H1 (cell line): ENCODE measurements around the gene FGD4. TPM values are rescaled to one million over a fixed set of nuclear protein-coding genes. Genes with fewer than 3 reads are reported as not detected.

ENCODE experiments used
- CTCF ChIA-PET: fragments of 300-600 bp; sonication (Branson Sonifier 250); formaldehyde crosslinking; loops from one replicate; lab custom pipeline; 2021; ENCODE audit not compliant: partially characterized antibody; lab: Charles Lee
- POLR2A ChIA-PET: fragments of 300-600 bp; sonication (Branson Sonifier 250); formaldehyde crosslinking; loops from one replicate; lab custom pipeline; 2021; ENCODE audit warnings: inconsistent platforms; ENCODE audit not compliant: partially characterized antibody; lab: Charles Lee
- DNase-seq, 2 experiments: peaks; one replicate each; pipeline versions ENCODE4 v3.0.0 to v3.0.0-alpha.2; 2010 to 2022; ENCODE audit warnings: low spot score in 2 of 2, low read depth in 1 of 2, mixed read lengths in 1 of 2
- FAIRE-seq: peaks from 2 replicates; lab custom pipeline; 2011; peaks lifted over from hg19 to GRCh38; lab: Jason Lieb, UNC
- H2AFZ ChIP-seq: 2 replicates; pipeline ENCODE4 v1.8.1; 2012; ENCODE audit warnings: low read length, inconsistent platforms
- H2AK5ac ChIP-seq: 2 replicates; pipeline ENCODE4 v1.6.1; 2013; ENCODE audit warnings: low read depth, low read length
- H2BK120ac ChIP-seq: replicated peaks from 2 replicates; pipeline ENCODE3; 2013; ENCODE audit warnings: low read depth, low read length, inconsistent platforms
- H2BK12ac ChIP-seq: 2 replicates; pipeline ENCODE4 v1.6.1; 2013; ENCODE audit warnings: low read depth, low read length
- H2BK15ac ChIP-seq: 2 replicates; pipeline ENCODE4 v1.6.1; 2013; ENCODE audit warnings: low read length
- H2BK20ac ChIP-seq: 2 replicates; pipeline ENCODE4 v1.6.1; 2013; ENCODE audit warnings: low read length
- H2BK5ac ChIP-seq: 2 replicates; pipeline ENCODE4 v1.6.1; 2013; ENCODE audit warnings: low read depth, low read length
- H3K14ac ChIP-seq: 2 replicates; pipeline ENCODE4 v1.6.1; 2013; ENCODE audit warnings: inconsistent platforms; ENCODE audit not compliant: insufficient read length
- H3K18ac ChIP-seq: 2 replicates; pipeline ENCODE4 v1.6.1; 2013; ENCODE audit warnings: low read length; ENCODE audit errors: extremely low read depth
- H3K23ac ChIP-seq: 2 replicates; pipeline ENCODE4 v1.6.1; 2013; ENCODE audit warnings: inconsistent platforms; ENCODE audit not compliant: insufficient read length
- H3K23me2 ChIP-seq: 2 replicates; pipeline ENCODE4 v1.6.1; 2013; ENCODE audit warnings: low read depth, low read length
- H3K27ac ChIP-seq: 2 replicates; pipeline ENCODE4 v1.6.1; 2011; ENCODE audit warnings: low read depth, low read length, inconsistent platforms
- H3K27me3 ChIP-seq, 4 experiments: replicated peaks in 1 of 4; 1 replicate in 1 of 4; 2 replicates in 3 of 4; pipeline versions ENCODE4 v1.6.1 to v1.8.1; 2011 to 2013; ENCODE audit warnings: low read length in 3 of 4, mild to moderate bottlenecking in 3 of 4, inconsistent platforms in 2 of 4, mixed read lengths in 2 of 4, moderate library complexity in 1 of 4; ENCODE audit not compliant: control insufficient read depth in 3 of 4, insufficient read depth in 3 of 4; ENCODE audit errors: extremely low read depth in 1 of 4
- H3K36me3 ChIP-seq, 4 experiments: 2 replicates each; pipeline versions ENCODE4 v1.6.1 to v1.8.1; 2011 to 2013; ENCODE audit warnings: mild to moderate bottlenecking in 4 of 4, low read length in 3 of 4, moderate library complexity in 2 of 4, control low read depth in 1 of 4, inconsistent platforms in 1 of 4; ENCODE audit not compliant: insufficient read depth in 4 of 4, control insufficient read depth in 2 of 4
- H3K4ac ChIP-seq: replicated peaks from 2 replicates; pipeline ENCODE3; 2013; ENCODE audit warnings: low read length, low read depth, mixed read lengths, inconsistent platforms; ENCODE audit not compliant: insufficient read length
- H3K4me1 ChIP-seq, 4 experiments: replicated peaks in 1 of 4; 1 replicate in 1 of 4; 2 replicates in 3 of 4; pipeline versions ENCODE4 v1.6.1 to v1.8.1; 2011 to 2013; ENCODE audit warnings: low read length in 3 of 4, inconsistent platforms in 2 of 4, mixed read lengths in 1 of 4; ENCODE audit not compliant: insufficient read depth in 4 of 4, control insufficient read depth in 3 of 4
- H3K4me2 ChIP-seq, 2 experiments: 2 replicates each; pipeline versions ENCODE4 v1.6.1 to v1.8.1; 2011 to 2013; ENCODE audit warnings: low read depth in 2 of 2, low read length in 2 of 2, control low read depth in 1 of 2, inconsistent platforms in 1 of 2, mild to moderate bottlenecking in 1 of 2; ENCODE audit not compliant: insufficient read depth in 1 of 2
- H3K4me3 ChIP-seq, 4 experiments: fragments of 200-600, 300-600 bp in 1 of 4; sonication (generic), shearing (Covaris generic), sonication (Bioruptor Twin) in 1 of 4; 2 replicates each; pipeline versions ENCODE4 v1.5.1 to v1.8.1; 2011 to 2016; ENCODE audit warnings: low read length in 4 of 4, low read depth in 3 of 4, control low read depth in 2 of 4, inconsistent platforms in 2 of 4, mild to moderate bottlenecking in 2 of 4, mixed read lengths in 1 of 4, moderate library complexity in 1 of 4; ENCODE audit not compliant: insufficient read depth in 2 of 4; ENCODE audit errors: extremely low read depth in 1 of 4
- H3K56ac ChIP-seq: replicated peaks from 2 replicates; pipeline ENCODE3; 2013; ENCODE audit warnings: low read depth, mild to moderate bottlenecking, mixed read lengths, low read length, inconsistent platforms; ENCODE audit not compliant: insufficient read length
- H3K79me1 ChIP-seq: 2 replicates; pipeline ENCODE4 v1.6.1; 2013; ENCODE audit warnings: low read depth, low read length, control low read depth
- H3K79me2 ChIP-seq, 2 experiments: 2 replicates each; pipeline versions ENCODE4 v1.6.1 to v1.8.1; 2012 to 2013; ENCODE audit warnings: low read length in 2 of 2, mild to moderate bottlenecking in 2 of 2, inconsistent platforms in 1 of 2; ENCODE audit not compliant: insufficient read depth in 2 of 2, control insufficient read depth in 1 of 2
- H3K9ac ChIP-seq, 4 experiments: replicated peaks in 1 of 4; 1 replicate in 1 of 4; 2 replicates in 3 of 4; pipeline versions ENCODE4 v1.6.1 to v1.8.1; 2011 to 2013; ENCODE audit warnings: low read depth in 3 of 4, low read length in 3 of 4, control low read depth in 2 of 4, mild to moderate bottlenecking in 2 of 4, moderate library complexity in 2 of 4, inconsistent platforms in 1 of 4; ENCODE audit errors: extremely low read depth in 1 of 4
- H3K9me3 ChIP-seq, 2 experiments: 2 replicates each; pipeline versions ENCODE4 v1.6.1 to v1.8.1; 2012 to 2013; ENCODE audit warnings: mild to moderate bottlenecking in 2 of 2, moderate library complexity in 2 of 2, control low read depth in 1 of 2, inconsistent platforms in 1 of 2, low read depth in 1 of 2, low read length in 1 of 2, mixed read lengths in 1 of 2; ENCODE audit not compliant: insufficient read depth in 2 of 2
- H4K20me1 ChIP-seq, 2 experiments: replicated peaks in 1 of 2; 2 replicates each; pipeline versions ENCODE3 to v1.8.1; 2011 to 2013; ENCODE audit warnings: inconsistent platforms in 2 of 2, low read length in 2 of 2, mild to moderate bottlenecking in 1 of 2; ENCODE audit not compliant: insufficient read depth in 2 of 2, control insufficient read depth in 1 of 2
- H4K5ac ChIP-seq: 2 replicates; pipeline ENCODE4 v1.6.1; 2013; ENCODE audit warnings: low read length, low read depth, mixed read lengths, inconsistent platforms; ENCODE audit not compliant: insufficient read length
- H4K8ac ChIP-seq: 2 replicates; pipeline ENCODE4 v1.8.0; 2013; ENCODE audit warnings: mild to moderate bottlenecking, moderate library complexity, low read length, inconsistent platforms; ENCODE audit not compliant: insufficient read depth; ENCODE audit errors: extremely low read depth
- H4K91ac ChIP-seq: replicated peaks from 2 replicates; pipeline ENCODE3; 2013; ENCODE audit warnings: low read length, mixed read lengths, inconsistent platforms; ENCODE audit not compliant: insufficient read length
- CREB1 ChIP-seq: IDR thresholded peaks from 2 replicates; pipeline ENCODE4 v1.6.1; 2012; ENCODE audit warnings: inconsistent platforms
- EP300 ChIP-seq, 2 experiments: IDR thresholded peaks; 1 replicate in 1 of 2; 2 replicates in 1 of 2; pipeline ENCODE4 v1.6.1; 2011 to 2012; ENCODE audit warnings: low read depth in 2 of 2, low read length in 2 of 2, mild to moderate bottlenecking in 2 of 2, borderline replicate concordance in 1 of 2, inconsistent platforms in 1 of 2, moderate library complexity in 1 of 2
- RNF2 ChIP-seq: fragments of 200-900, 300-1000 bp; sonication (generic); IDR thresholded peaks from 2 replicates; pipeline ENCODE4 v1.7.1; 2016; ENCODE audit warnings: borderline replicate concordance, low read depth, mild to moderate bottlenecking, antibody characterized with exemption, low read length; ENCODE audit not compliant: poor library complexity, severe bottlenecking; ENCODE audit errors: missing control alignments
- TCF12 ChIP-seq: IDR thresholded peaks from 2 replicates; pipeline ENCODE4 v1.6.1; 2011; ENCODE audit warnings: low read depth, mild to moderate bottlenecking, low read length
- WGBS, 2 experiments: shearing (Covaris generic) in 1 of 2; methylation state at CpG; one replicate each; pipeline versions ENCODE4 v1.1.6 to v1.1.7; 2013 to 2015; ENCODE audit warnings: low lambda C conversion rate in 2 of 2, mixed read lengths in 2 of 2, inconsistent platforms in 1 of 2, low coverage in 1 of 2, missing lambda C conversion rate in 1 of 2; ENCODE audit not compliant: insufficient replicate concordance in 2 of 2, insufficient coverage in 1 of 2, insufficient read length in 1 of 2; ENCODE audit errors: extremely low coverage in 1 of 2, missing lambda C conversion rate in 1 of 2; 5-methylcytosine and 5-hydroxymethylcytosine counted together
- polyA plus RNA-seq, 7 experiments: library from polyadenylated mRNA; depleted of rRNA in 3 of 7; stranded (reverse) in 5 of 7; unstranded in 2 of 7; fragments of >200 nt in 5 of 7; fragments of 200-250 nt in 2 of 7; gene quantifications; 1 replicate in 5 of 7; 2 replicates in 1 of 7; 4 replicates in 1 of 7; pipeline versions ENCODE4 v1.2.1 to v1.2.3, GENCODE V29; 2011 to 2013; ENCODE audit warnings: missing spikeins in 2 of 7, mixed read lengths in 2 of 7
- total RNA-seq: library from RNA; stranded (reverse); fragmentation: NEBNext Ultra II Directional; extraction: Animal tissue kit (Norgen Biotek cat#: 25700); gene quantifications from 2 replicates; pipeline ENCODE4 v1.2.1, GENCODE V29; 2021
- TF ChIP-seq, protein P1 (sequence below): IDR thresholded peaks from 2 replicates; pipeline ENCODE4 v1.6.1; 2012; ENCODE audit warnings: inconsistent platforms
- TF ChIP-seq, protein P2 (sequence below): IDR thresholded peaks from 2 replicates; pipeline ENCODE4 v1.6.1; 2012; ENCODE audit warnings: low read length, inconsistent platforms

FGD4 gene
- total and polyA plus RNA-seq, 2 of the 8 experiments (the other 6 are each of a cell fraction or from before 2014, with no cell fraction given) = 8.5 to 48.2 TPM

DNA sequence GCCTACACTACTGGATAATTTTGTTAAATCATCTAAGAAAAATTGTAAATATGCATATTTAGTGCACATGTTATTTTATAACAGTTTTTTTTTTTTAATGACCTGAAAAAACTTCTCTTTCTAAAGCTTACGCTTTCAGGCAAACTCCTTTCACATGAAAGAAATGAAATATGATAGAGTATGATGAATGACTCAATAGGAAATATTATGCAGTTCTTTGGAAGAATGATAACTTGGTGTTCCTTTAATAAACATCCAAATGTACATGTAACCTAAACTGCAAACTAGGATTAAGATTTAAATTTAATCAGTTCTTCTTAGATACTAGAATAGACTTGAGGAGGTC, 136.6 kb downstream of the FGD4 start:
- Histone ChIP-seq H3K27me3 (no peaks in the 10 kb centered on the region), H3K23me2 (no peaks in the 10 kb centered on the region), H3K18ac (no peak overlapping the region), H3K36me3 (no peaks in the 10 kb centered on the region), H2BK12ac (no peak overlapping the region), H2BK5ac (no peak overlapping the region), H3K14ac (no peak overlapping the region), H3K9ac (no peak overlapping the region), H3K4me1 (peaks cover 0 to 22% (median 4%) of the 10 kb centered on the region in 4 experiments), H3K79me2 (peaks cover 0 to 93% of the 10 kb centered on the region in 2 experiments; a peak in 2 of 4 replicates), H4K91ac (no peak overlapping the region), H2BK15ac (no peak overlapping the region), H2AK5ac (no peak overlapping the region), H3K23ac (no peak overlapping the region), H3K4ac (no peak overlapping the region), H2AFZ (no peak overlapping the region), H3K27ac (no peak overlapping the region), H3K4me3 (no peak overlapping the region), H3K4me2 (no peak overlapping the region), H2BK20ac (no peak overlapping the region), H3K56ac (no peak overlapping the region), H4K8ac (no peak overlapping the region), H3K9me3 (no peaks in the 10 kb centered on the region), H4K5ac (no peak overlapping the region), H3K79me1 (no peaks in the 10 kb centered on the region; the same call in none of the 2 replicates), H2BK120ac (no peak overlapping the region), H4K20me1 (peaks cover 12 to 13% of the 10 kb centered on the region in 2 experiments)
- FAIRE-seq (no peak), DNase-seq (no peak)
- WGBS, 2 experiments = 100% methylated on average over 1 of the region's 1 CpG; no CpG with 5 or more reads in 1 of the 2 experiments
- ChIA-PET CTCF (interaction anchor here (0.7 to 1.3 kb wide), 5 partner anchors 16 to 900 kb away, joined by 3 read pairs; no protein-coding TSS in a partner anchor), POLR2A (interaction anchor here (1.6 kb wide), 1 partner anchor 12 kb away, joined by 4 read pairs; no protein-coding TSS in a partner anchor)
- TF ChIP-seq CREB1 = no peak
- TF ChIP-seq, protein P1, sequence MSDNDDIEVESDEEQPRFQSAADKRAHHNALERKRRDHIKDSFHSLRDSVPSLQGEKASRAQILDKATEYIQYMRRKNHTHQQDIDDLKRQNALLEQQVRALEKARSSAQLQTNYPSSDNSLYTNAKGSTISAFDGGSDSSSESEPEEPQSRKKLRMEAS = no peak
- TF ChIP-seq, protein P2, sequence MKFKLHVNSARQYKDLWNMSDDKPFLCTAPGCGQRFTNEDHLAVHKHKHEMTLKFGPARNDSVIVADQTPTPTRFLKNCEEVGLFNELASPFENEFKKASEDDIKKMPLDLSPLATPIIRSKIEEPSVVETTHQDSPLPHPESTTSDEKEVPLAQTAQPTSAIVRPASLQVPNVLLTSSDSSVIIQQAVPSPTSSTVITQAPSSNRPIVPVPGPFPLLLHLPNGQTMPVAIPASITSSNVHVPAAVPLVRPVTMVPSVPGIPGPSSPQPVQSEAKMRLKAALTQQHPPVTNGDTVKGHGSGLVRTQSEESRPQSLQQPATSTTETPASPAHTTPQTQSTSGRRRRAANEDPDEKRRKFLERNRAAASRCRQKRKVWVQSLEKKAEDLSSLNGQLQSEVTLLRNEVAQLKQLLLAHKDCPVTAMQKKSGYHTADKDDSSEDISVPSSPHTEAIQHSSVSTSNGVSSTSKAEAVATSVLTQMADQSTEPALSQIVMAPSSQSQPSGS = no peak
- TF ChIP-seq TCF12 = no peak
- no peak for TF ChIP-seq EP300 (IDR thresholded peaks at IDR 0.05; ENCODE audit: borderline replicate concordance in 1 of 2, low read depth in 2 of 2, low read length in 2 of 2)
- no peak for TF ChIP-seq RNF2
